IPS DF 6.9 (cell line): ENCODE measurements around the gene SSRP1.
"Not testable (repeated sequence)": the region's sequence is repeated elsewhere in the genome, so short reads cannot be mapped to it uniquely, and the experiment has no call there.

Source experiments
- DNase-seq: peaks from one replicate; pipeline ENCODE4 v3.0.0-alpha.2; 2013; ENCODE audit warnings: low read depth, low spot score
- H3K27ac ChIP-seq: one replicate; pipeline ENCODE4 v1.5.1; 2013; ENCODE audit warnings: low read length, control low read depth
- H3K27me3 ChIP-seq: 2 replicates; pipeline ENCODE4 v1.6.1; 2013; ENCODE audit warnings: mild to moderate bottlenecking, low read length; ENCODE audit not compliant: control insufficient read depth, insufficient read depth
- H3K36me3 ChIP-seq: 2 replicates; pipeline ENCODE4 v1.6.1; 2013; ENCODE audit warnings: low read length; ENCODE audit not compliant: control insufficient read depth, insufficient read depth
- H3K4me1 ChIP-seq: 2 replicates; pipeline ENCODE4 v1.6.1; 2013; ENCODE audit warnings: low read length; ENCODE audit not compliant: control insufficient read depth, insufficient read depth
- H3K4me3 ChIP-seq: 2 replicates; pipeline ENCODE4 v1.5.1; 2013; ENCODE audit warnings: mild to moderate bottlenecking, low read length
- H3K9me3 ChIP-seq: 2 replicates; pipeline ENCODE4 v1.6.1; 2013; ENCODE audit warnings: low read length, inconsistent platforms; ENCODE audit not compliant: control insufficient read depth, insufficient read depth
- WGBS: extraction: QIAGEN DNeasy Blood & Tissue Kit; methylation state at CpG from one replicate; pipeline ENCODE4 v1.1.7; 2013; ENCODE audit warnings: mixed read lengths, missing lambda C conversion rate; ENCODE audit not compliant: insufficient read length, insufficient coverage; 5-methylcytosine and 5-hydroxymethylcytosine counted together

The SSRP1 gene

GRCh38 chr11:57339328-57339727 is 3.6 kb upstream of the SSRP1 start:
- Histone ChIP-seq H3K36me3 (no peaks in the 10 kb centered on the region), H3K27me3 (no peaks in the 10 kb centered on the region), H3K27ac (no peak overlapping the region), H3K4me3 (no peak overlapping the region), H3K4me1 (0 out of 2 replicates have a peak, but pooled peaks cover 1% of the 10 kb centered on the region), H3K9me3 (no peaks in the 10 kb centered on the region)
- no peak for DNase-seq
- no CpG with 5 or more reads among the region's 5 CpGs for WGBS

DNA sequence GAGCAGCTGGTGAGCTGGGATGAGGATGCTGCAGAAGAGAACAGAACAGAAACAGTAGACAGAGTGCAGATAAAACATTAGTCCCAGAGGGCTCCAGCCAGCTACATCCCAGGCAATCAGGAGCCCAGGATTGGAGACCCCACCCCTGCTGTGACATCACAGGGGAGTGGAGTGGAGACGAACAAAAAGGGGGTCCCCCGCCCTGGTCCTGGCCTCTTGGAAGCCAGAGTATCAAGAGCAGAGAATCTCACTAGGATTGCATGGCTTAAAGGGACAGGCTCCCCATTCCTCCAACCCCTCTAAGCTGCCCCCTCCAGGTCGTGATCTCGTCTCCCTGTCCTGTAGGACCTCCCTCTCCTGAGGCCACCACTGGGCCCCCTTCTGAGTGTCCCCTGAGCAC is 2.5 kb upstream of the SSRP1 start, which contains the start of gene P2RX3:
Gene P2RX3, plus strand, starts transcription at position 211 of the 400 bp plus-strand sequence. CDS start 199 bp downstream, outside the sequence.
- no CpG with 5 or more reads among the region's 4 CpGs for WGBS
- DNase-seq = no peak
- no peak within 1 kb of the TSS for H3K27ac ChIP-seq
- no peaks in the 10 kb centered on the region for H3K9me3 ChIP-seq
- no peaks in the 10 kb centered on the region for H3K27me3 ChIP-seq
- 0 out of 2 replicates have a peak, but pooled peaks cover 1% of the 10 kb centered on the region for H3K4me1 ChIP-seq
- H3K36me3 ChIP-seq = no peaks in the 10 kb centered on the region
- H3K4me3 ChIP-seq = no peak within 1 kb of the TSS

- H3K4me1 ChIP-seq, H3K27me3 ChIP-seq, H3K27ac ChIP-seq, H3K9me3 ChIP-seq, H3K4me3 ChIP-seq, DNase-seq: not testable (repeated sequence)
- WGBS = no CpG with 5 or more reads among the region's 6 CpGs
- peaks cover 11% of the 10 kb centered on the region for H3K36me3 ChIP-seq
These were observed 1.2 kb upstream of the SSRP1 start for GRCh38 chr11:57336856-57337255.

DNA sequence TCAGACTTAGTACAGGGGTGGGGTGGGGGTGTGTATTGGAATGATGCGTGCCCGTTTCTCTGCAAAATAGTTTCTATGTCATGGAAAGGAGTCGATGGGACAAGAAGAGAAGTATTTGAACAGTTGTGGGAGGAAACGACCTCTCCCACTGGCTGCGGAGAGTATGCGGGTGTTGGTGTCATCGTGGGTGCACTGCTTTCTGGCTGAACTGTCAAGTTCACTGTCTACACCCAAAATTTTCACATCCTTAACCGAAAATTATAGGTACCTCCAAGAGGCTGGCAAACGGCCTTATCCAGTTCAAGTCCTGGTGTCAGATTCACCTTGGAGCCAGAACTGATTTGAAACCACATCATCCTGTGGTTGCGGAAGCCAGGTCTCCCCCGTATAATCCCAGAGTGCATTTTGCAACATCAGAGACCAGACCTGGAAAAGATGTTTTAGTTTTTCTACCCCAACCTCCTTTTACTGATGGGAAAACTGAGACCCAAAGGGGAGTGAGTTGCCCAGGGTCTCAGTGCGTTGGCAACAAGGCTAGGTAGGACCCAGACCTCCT is 497 bp upstream of the SSRP1 start:
- no peaks in the 10 kb centered on the region for H3K27me3 ChIP-seq
- no peaks in the 10 kb centered on the region for H3K9me3 ChIP-seq
- WGBS = no CpG with 5 or more reads among the region's 12 CpGs
- H3K27ac ChIP-seq = no peak overlapping the region
- H3K4me1 ChIP-seq = peaks cover 1% of the 10 kb centered on the region; the same call in 1 of the 2 replicates
- H3K4me3 ChIP-seq = peak overlapping the region; percentile 2; the same call in 1 of the 2 replicates
- no peak for DNase-seq
- H3K36me3 ChIP-seq = peaks cover 16% of the 10 kb centered on the region

DNA sequence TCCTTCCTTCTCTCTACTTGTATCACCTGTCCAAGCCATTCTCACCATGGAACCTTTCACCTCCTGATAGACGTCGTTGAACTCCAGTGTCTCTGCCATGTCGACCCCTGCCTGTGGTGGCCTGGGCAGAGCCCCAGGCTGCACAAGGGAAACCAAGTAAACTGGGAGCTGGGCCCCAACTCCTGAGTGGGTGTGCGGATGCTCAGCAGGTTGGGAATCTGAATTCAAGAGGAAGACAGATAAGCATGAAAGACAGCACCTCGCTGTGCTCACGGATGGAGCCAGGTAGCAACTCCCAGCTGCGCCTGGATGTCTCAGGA is 709 bp downstream of the SSRP1 start:
- peaks cover 27% of the 10 kb centered on the region for H3K36me3 ChIP-seq
- no peaks in the 10 kb centered on the region for H3K9me3 ChIP-seq
- H3K27ac ChIP-seq = no peak overlapping the region
- peak overlapping the region; percentile 87; the same call in 1 of the 2 replicates for H3K4me3 ChIP-seq
- H3K27me3 ChIP-seq = no peaks in the 10 kb centered on the region
- WGBS = no CpG with 5 or more reads among the region's 7 CpGs
- DNase-seq = no peak
- H3K4me1 ChIP-seq = peaks cover 1% of the 10 kb centered on the region; the same call in 1 of the 2 replicates

DNA sequence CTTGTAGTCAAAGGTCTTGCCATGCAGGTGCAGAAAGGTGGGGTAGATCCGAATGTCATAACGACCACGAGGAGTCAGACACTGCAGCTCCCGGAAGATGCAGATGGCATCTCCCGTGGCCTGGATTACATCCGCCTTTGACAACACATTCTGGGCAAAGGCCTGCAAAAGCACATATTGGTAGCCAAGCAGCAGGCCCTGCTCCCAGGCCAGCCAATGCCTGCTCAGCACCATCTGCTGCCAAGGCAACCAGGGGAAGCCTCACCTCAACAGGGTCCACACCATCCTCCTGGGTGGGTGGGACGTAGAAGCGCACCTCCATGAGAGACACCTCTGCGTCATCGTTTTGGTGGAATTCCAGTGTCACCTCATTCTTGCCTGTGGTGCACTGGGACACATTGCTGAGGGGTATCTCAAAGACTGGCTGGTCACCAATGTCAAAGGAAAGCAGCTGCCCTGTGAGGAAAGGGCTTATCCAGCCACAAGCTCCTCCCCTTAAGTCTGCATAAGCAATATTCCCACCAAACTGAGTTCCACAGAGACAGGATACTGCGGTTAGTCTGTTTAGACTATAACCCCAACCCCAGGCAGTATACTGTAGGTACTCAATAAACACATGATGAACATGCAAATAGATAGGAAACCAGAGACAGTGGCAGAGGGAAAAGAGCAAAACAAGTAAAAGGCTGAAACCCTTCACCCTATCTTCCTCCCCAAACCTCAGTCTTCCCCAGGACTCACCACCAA is 2.8 kb downstream of the SSRP1 start:
- Histone ChIP-seq H3K27me3 (no peaks in the 10 kb centered on the region), H3K9me3 (no peaks in the 10 kb centered on the region), H3K27ac (no peak overlapping the region), H3K36me3 (peaks cover 43% of the 10 kb centered on the region), H3K4me1 (peaks cover 1% of the 10 kb centered on the region; the same call in 1 of the 2 replicates), H3K4me3 (no peak overlapping the region)
- DNase-seq = no peak
- WGBS = no CpG with 5 or more reads among the region's 11 CpGs

DNA sequence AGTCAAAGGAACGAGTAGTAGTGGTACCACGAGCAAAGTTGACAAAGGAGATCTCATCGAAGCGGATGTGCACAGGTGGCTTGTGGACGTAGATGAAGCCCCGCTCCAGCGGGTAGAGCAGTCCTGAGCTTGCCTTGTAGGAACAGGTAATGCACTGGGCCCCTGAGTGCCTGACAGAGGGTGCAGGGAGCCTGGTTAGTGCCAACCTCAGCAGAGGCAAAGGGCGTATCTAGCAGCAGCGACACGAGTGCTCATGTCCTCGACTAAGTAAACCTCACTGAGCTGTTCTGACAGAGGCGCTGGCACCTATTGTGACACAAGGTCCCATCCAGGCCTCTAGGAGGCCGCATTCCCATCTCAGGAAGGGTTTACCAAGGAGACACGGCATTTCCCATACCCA is 4.0 kb downstream of the SSRP1 start:
- Histone ChIP-seq H3K27ac (no peak overlapping the region), H3K9me3 (no peaks in the 10 kb centered on the region), H3K36me3 (peaks cover 50% of the 10 kb centered on the region), H3K27me3 (no peaks in the 10 kb centered on the region), H3K4me3 (no peak overlapping the region), H3K4me1 (peaks cover 1% of the 10 kb centered on the region; the same call in 1 of the 2 replicates)
- no CpG with 5 or more reads among the region's 14 CpGs for WGBS
- no peak for DNase-seq

- Histone ChIP-seq H3K9me3 (no peaks in the 10 kb centered on the region), H3K4me1 (peaks cover 1% of the 10 kb centered on the region; the same call in 1 of the 2 replicates), H3K27me3 (no peaks in the 10 kb centered on the region), H3K4me3 (no peak overlapping the region), H3K27ac (no peak overlapping the region), H3K36me3 (peaks cover 54% of the 10 kb centered on the region)
- WGBS = no CpG with 5 or more reads among the region's 9 CpGs
- DNase-seq = no peak
These were observed 5.7 kb downstream of the SSRP1 start for GRCh38 chr11:57330029-57330428.

GRCh38 chr11:57327721-57328120 is 8.0 kb downstream of the SSRP1 start:
- Histone ChIP-seq H3K27ac (no peak overlapping the region), H3K27me3 (no peaks in the 10 kb centered on the region), H3K36me3 (peaks cover 51% of the 10 kb centered on the region), H3K9me3 (no peaks in the 10 kb centered on the region), H3K4me1 (peaks cover 6% of the 10 kb centered on the region), H3K4me3 (no peak overlapping the region)
- WGBS = no CpG with 5 or more reads among the region's 5 CpGs
- DNase-seq = no peak

DNA sequence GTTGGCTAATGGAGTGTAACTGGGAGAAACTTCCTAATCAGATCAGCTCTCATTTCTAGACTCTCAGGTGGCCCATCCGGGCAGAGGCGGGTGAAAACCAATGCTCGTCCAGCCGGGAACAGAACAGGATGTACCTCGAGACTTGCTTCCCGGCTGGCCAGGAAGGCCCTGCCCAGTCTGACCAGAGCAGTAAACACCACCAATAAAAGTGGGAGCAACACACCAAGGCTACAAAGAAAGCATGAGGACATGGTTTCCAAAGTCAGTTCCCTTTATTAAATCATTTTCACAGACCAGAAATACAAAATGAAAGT is 10.0 kb downstream of the SSRP1 start:
- WGBS = no CpG with 5 or more reads among the region's 6 CpGs
- DNase-seq = no peak
- Histone ChIP-seq H3K36me3 (peaks cover 33% of the 10 kb centered on the region), H3K27me3 (no peaks in the 10 kb centered on the region), H3K4me3 (no peak overlapping the region), H3K4me1 (peaks cover 6% of the 10 kb centered on the region), H3K27ac (no peak overlapping the region), H3K9me3 (no peaks in the 10 kb centered on the region)
